NCI-H446 (cell line): ENCODE results near the gene FDX2.
"Not testable (repeated sequence)": the region's sequence is repeated elsewhere in the genome, so short reads cannot be mapped to it uniquely, and the experiment has no call there.

Source experiments
- DNase-seq, 2 experiments: peaks; one replicate each; lab custom pipeline; 2025; lab: John Stamatoyannopoulos, UW

The FDX2 gene

GRCh38 chr19:10284065-10284959 lies 31.5 kb downstream of the FDX2 start:
- no peak for DNase-seq

- DNase-seq: no peak
Observed at GRCh38 chr19:10283301-10284064, 32.3 kb downstream of the FDX2 start.

GRCh38 chr19:10282043-10282442 lies 33.8 kb downstream of the FDX2 start:
- DNase-seq: not testable (repeated sequence)

- no peak for DNase-seq
Observed at GRCh38 chr19:10279737-10280442, 35.9 kb downstream of the FDX2 start.

- DNase-seq: no peak
Observed at GRCh38 chr19:10278935-10279334, 36.9 kb downstream of the FDX2 start.

- no peak for DNase-seq
Observed at GRCh38 chr19:10277795-10278589, 37.8 kb downstream of the FDX2 start.

- DNase-seq: no peak
Observed at GRCh38 chr19:10274589-10274988, 41.2 kb downstream of the FDX2 start.

- DNase-seq: no peak
Observed at GRCh38 chr19:10271543-10272086, 44.2 kb downstream of the FDX2 start.

- no peak for DNase-seq
Observed at GRCh38 chr19:10270616-10271394, 45.0 kb downstream of the FDX2 start, which contains the start of gene ICAM1. Gene ICAM1, plus strand, starts transcription at chr19:10271120. Its CDS starts 40 bp downstream, at chr19:10271160.

GRCh38 chr19:10270180-10270615 lies 45.6 kb downstream of the FDX2 start:
- no peak for DNase-seq

- DNase-seq: peak; percentile 44 to 83
Observed at GRCh38 chr19:10269333-10270179, 46.3 kb downstream of the FDX2 start.

- DNase-seq: no peak
Observed at GRCh38 chr19:10268071-10268470, 47.7 kb downstream of the FDX2 start.

- no peak for DNase-seq
Observed at GRCh38 chr19:10266706-10267105, 49.1 kb downstream of the FDX2 start.

GRCh38 chr19:10262771-10263170 lies 53.0 kb downstream of the FDX2 start:
- DNase-seq: no peak

GRCh38 chr19:10260141-10260584 lies 55.7 kb downstream of the FDX2 start:
- DNase-seq: no peak
